HepG2 (cell line): ENCODE results near the gene NOC2L. TPM values are rescaled to one million over a fixed set of nuclear protein-coding genes. Genes with fewer than 3 reads are reported as not detected.

Experiments used
- ATAC-seq: fragments of 200-7000 bp; cut with Tn5 transposase; 3 replicates; pipeline ENCODE4 v1.9.1; 2020; ENCODE audit warnings: mild to moderate bottlenecking, moderate library complexity
- BruUV-seq: library from RNA; stranded (reverse); fragments of 400-500 nt; replicated peaks from 2 replicates; lab custom pipeline; 2021; lab: Mats Ljungman, UMichigan
- CTCF ChIA-PET: fragments of 300-600 bp; formaldehyde crosslinking; extraction: SDS; loops from one replicate; lab custom pipeline; 2021; ENCODE audit warnings: low total read pairs, inconsistent platforms, low intra/inter-chr PET ratio; lab: Yijun Ruan, JAX
- POLR2A ChIA-PET: fragments of 350-600 bp; sonication (Branson Sonifier 250); formaldehyde crosslinking; loops from one replicate; lab custom pipeline; 2020; ENCODE audit warnings: antibody characterized with exemption, inconsistent platforms; lab: Yijun Ruan, JAX
- DNase-seq: peaks from one replicate; pipeline ENCODE4 v3.0.0-alpha.2; 2015; ENCODE audit warnings: low spot score
- FAIRE-seq: peaks from 3 replicates; lab custom pipeline; 2011; peaks lifted over from hg19 to GRCh38; lab: Jason Lieb, UNC
- H2AFZ ChIP-seq: one replicate; pipeline ENCODE4 v1.6.1; 2011; ENCODE audit warnings: low read length, inconsistent platforms
- H3K27ac ChIP-seq: fragments of 300-600 bp; 3 replicates; pipeline ENCODE4 v1.8.0; 2011; ENCODE audit warnings: mixed run types, mild to moderate bottlenecking, mixed read lengths, low read length, inconsistent platforms; ENCODE audit not compliant: insufficient read depth; ENCODE audit errors: extremely low read length
- H3K27me3 ChIP-seq, 2 experiments: fragments of 200-600 bp in 1 of 2; 2 replicates in 1 of 2; 3 replicates in 1 of 2; pipeline versions ENCODE4 v1.6.0 to v1.8.0; 2011; ENCODE audit warnings: low read length in 2 of 2, mild to moderate bottlenecking in 2 of 2, moderate library complexity in 2 of 2, inconsistent platforms in 1 of 2; ENCODE audit not compliant: insufficient read depth in 2 of 2, control insufficient read depth in 1 of 2
- H3K36me3 ChIP-seq, 2 experiments: fragments of 200-600 bp in 1 of 2; replicated peaks in 1 of 2; 2 replicates in 1 of 2; 3 replicates in 1 of 2; pipeline versions ENCODE4 v1.5.1 to v1.8.0; 2011; ENCODE audit warnings: low read length in 2 of 2, inconsistent platforms in 1 of 2; ENCODE audit not compliant: insufficient read depth in 2 of 2, control insufficient read depth in 1 of 2
- H3K4me1 ChIP-seq: 2 replicates; pipeline ENCODE4 v1.5.1; 2012; ENCODE audit warnings: low read length, inconsistent platforms; ENCODE audit not compliant: insufficient read depth
- H3K4me2 ChIP-seq: 2 replicates; pipeline ENCODE4 v1.6.0; 2011; ENCODE audit warnings: low read depth, low read length, inconsistent platforms
- H3K4me3 ChIP-seq, 3 experiments: fragments of 200-600 bp in 1 of 3; sonication (generic), shearing (Covaris generic) in 1 of 3; replicated peaks in 1 of 3; 2 replicates each; pipeline ENCODE4 v1.5.1; 2011 to 2016; ENCODE audit warnings: low read length in 3 of 3, inconsistent platforms in 2 of 3, low read depth in 2 of 3, mild to moderate bottlenecking in 2 of 3, control low read depth in 1 of 3, mixed read lengths in 1 of 3; ENCODE audit not compliant: insufficient read depth in 1 of 3
- H3K79me2 ChIP-seq: one replicate; pipeline ENCODE4 v1.6.1; 2011; ENCODE audit warnings: low read length, inconsistent platforms; ENCODE audit not compliant: insufficient read depth
- H3K9ac ChIP-seq: 2 replicates; pipeline ENCODE4 v1.6.0; 2011; ENCODE audit warnings: mild to moderate bottlenecking, low read depth, low read length, inconsistent platforms; ENCODE audit not compliant: insufficient read depth
- H3K9me3 ChIP-seq: 2 replicates; pipeline ENCODE4 v1.5.1; 2012; ENCODE audit warnings: mild to moderate bottlenecking, low read length
- H4K20me1 ChIP-seq: 2 replicates; pipeline ENCODE4 v1.6.0; 2011; ENCODE audit warnings: inconsistent platforms, mild to moderate bottlenecking, low read length, moderate library complexity; ENCODE audit not compliant: insufficient read depth
- CREB3 ChIP-seq: sonication (generic); formaldehyde crosslinking; IDR thresholded peaks from 2 replicates; pipeline ENCODE4 v1.5.0; 2020; ENCODE audit warnings: missing genetic modification reagents
- EZH2 ChIP-seq: conservative IDR thresholded peaks from 2 replicates; pipeline ENCODE4 v1.6.1; 2012; ENCODE audit warnings: mild to moderate bottlenecking, low read depth, low read length, moderate library complexity
- GTF2F1 ChIP-seq: fragments of 150-350 bp; IDR thresholded peaks from 2 replicates; pipeline ENCODE4 v1.6.1; 2014; ENCODE audit warnings: low read length
- HMG20A ChIP-seq: IDR thresholded peaks from 2 replicates; pipeline ENCODE4 v1.6.1; 2016; ENCODE audit warnings: borderline replicate concordance
- MED8 ChIP-seq: sonication (generic); formaldehyde crosslinking; IDR thresholded peaks from 2 replicates; pipeline ENCODE4 v1.8.1; 2023; ENCODE audit warnings: mild to moderate bottlenecking, missing genetic modification reagents; ENCODE audit not compliant: insufficient replicate concordance
- ZNF724P ChIP-seq: sonication (generic); formaldehyde crosslinking; IDR thresholded peaks from 2 replicates; pipeline ENCODE4 v1.8.0; 2022; ENCODE audit warnings: missing genetic modification reagents, borderline replicate concordance
- ZNF770 ChIP-seq: sonication (generic); formaldehyde crosslinking; IDR thresholded peaks from 2 replicates; pipeline ENCODE4 v1.5.0; 2020; ENCODE audit warnings: mild to moderate bottlenecking, missing genetic modification reagents
- WGBS: methylation state at CpG from one replicate; pipeline ENCODE4 v1.1.6; 2017; ENCODE audit warnings: low lambda C conversion rate; 5-methylcytosine and 5-hydroxymethylcytosine counted together
- in situ Hi-C: cut with HindIII; loops from 2 replicates; pipeline ENCODE4 v1.10.0; 2017; ENCODE audit warnings: low pct_unique_long_range_greater_than_20kb; ENCODE audit not compliant: extremely low pct_ligation_motif_present
- intact Hi-C: fragments of 100-400 bp; cut with micrococcal nuclease; formaldehyde crosslinking; loops from one replicate; pipeline ENCODE4 v1.10.0; 2022; ENCODE audit not compliant: unreplicated experiment
- polyA plus RNA-seq, 8 experiments: library from polyadenylated mRNA; depleted of rRNA in 3 of 8; stranded (reverse) in 7 of 8; unstranded in 1 of 8; fragments of >200 nt; fragmentation: Illumina TruSeq in 4 of 8; extraction: Trizol in 4 of 8; gene quantifications; 2 replicates each; pipeline versions ENCODE4 v1.2.1 to v1.2.3, GENCODE V29; 2011 to 2016; ENCODE audit warnings: low read depth in 4 of 8, missing spikeins in 1 of 8, mixed read lengths in 1 of 8; ENCODE audit not compliant: insufficient read depth in 1 of 8
- total RNA-seq, 5 experiments: library from RNA; depleted of rRNA; stranded (reverse); fragments of >200 nt; fragmentation: Illumina TruSeq; extraction: Trizol; gene quantifications; 2 replicates each; pipeline ENCODE4 v1.2.3, GENCODE V29; 2016; ENCODE audit warnings: low read depth in 1 of 5

Gene NOC2L
- total and polyA plus RNA-seq, 2 of the 13 experiments (the other 11 are each of a cell fraction or from before 2014, with no cell fraction given), result 32.0 to 103 TPM

GRCh38 chr1:918353-918752 lies 40.7 kb downstream of the NOC2L start:
- in situ Hi-C loops, result no loop called here
- Histone ChIP-seq H2AFZ (no peak overlapping the region), H3K9me3 (no peaks in the 10 kb centered on the region), H3K27ac (no peak overlapping the region), H4K20me1 (peaks cover 6% of the 10 kb centered on the region; the same call in 1 of the 2 replicates), H3K27me3 (peaks cover 51 to 97% of the 10 kb centered on the region in 2 experiments), H3K9ac (no peak overlapping the region), H3K79me2 (no peaks in the 10 kb centered on the region), H3K36me3 (no peaks in the 10 kb centered on the region), H3K4me3 (no peak overlapping the region), H3K4me2 (no peak overlapping the region), H3K4me1 (peaks cover 46% of the 10 kb centered on the region)
- ChIA-PET CTCF (no interaction called here), POLR2A (no interaction called here)
- no CpG with 5 or more reads among the region's 15 CpGs for WGBS
- TF ChIP-seq HMG20A (CRISPR knock-in tag) (no peak), ZNF724P (CRISPR knock-in tag) (no peak), ZNF770 (no peak), GTF2F1 (no peak), CREB3 (CRISPR knock-in tag) (no peak), EZH2 (0 out of 2 replicates have a peak, but pooled peaks have one; percentile 1), MED8 (no peak)
- no TSS peak for BruUV-seq
- ATAC-seq (no peak), FAIRE-seq (no peak), DNase-seq (no peak)
- intact Hi-C loops, result no loop called here
